HG02798 (cell line): ENCODE measurements around the gene LPAR1.
A peak's percentile ranks its signal among the peaks of the same experiment; 100 is the strongest.
"Not testable (repeated sequence)": the region's sequence is repeated elsewhere in the genome, so short reads cannot be mapped to it uniquely, and the experiment has no call there.

Source experiments
- ATAC-seq: cut with Tn5 transposase; IDR thresholded peaks from one replicate; pipeline ENCODE4 v1.9.1; 2021; ENCODE audit warnings: mild to moderate bottlenecking; ENCODE audit not compliant: unreplicated experiment, poor library complexity

LPAR1 gene

GRCh38 chr9:110890416-110890815 is 147.9 kb downstream of the LPAR1 start:
- ATAC-seq: no peak

- no peak for ATAC-seq
These were observed 151.0 kb downstream of the LPAR1 start for GRCh38 chr9:110887276-110887675.

- no peak for ATAC-seq
These were observed 151.4 kb downstream of the LPAR1 start for GRCh38 chr9:110886832-110887231.

- ATAC-seq: no peak
These were observed 158.1 kb downstream of the LPAR1 start for GRCh38 chr9:110880189-110880588.

GRCh38 chr9:110877374-110877773 is 160.9 kb downstream of the LPAR1 start:
- ATAC-seq: no peak

- no peak for ATAC-seq
These were observed 161.3 kb downstream of the LPAR1 start for GRCh38 chr9:110876929-110877328.

- peak; percentile 78 for ATAC-seq
These were observed 163.2 kb downstream of the LPAR1 start for GRCh38 chr9:110874963-110875674.

GRCh38 chr9:110872920-110873319 is 165.3 kb downstream of the LPAR1 start:
- ATAC-seq: no peak

- no peak for ATAC-seq
These were observed 166.5 kb downstream of the LPAR1 start for GRCh38 chr9:110871736-110872135.

GRCh38 chr9:110869931-110870330 is 168.3 kb downstream of the LPAR1 start:
- ATAC-seq: no peak

GRCh38 chr9:110864011-110864410 is 174.3 kb downstream of the LPAR1 start:
- no peak for ATAC-seq

- ATAC-seq: not testable (repeated sequence)
These were observed 176.7 kb downstream of the LPAR1 start for GRCh38 chr9:110861370-110862110.

- no peak for ATAC-seq
These were observed 181.5 kb downstream of the LPAR1 start for GRCh38 chr9:110856772-110857171.

- ATAC-seq: no peak
These were observed 187.7 kb downstream of the LPAR1 start for GRCh38 chr9:110850401-110851135.

- ATAC-seq: no peak
These were observed 190.6 kb downstream of the LPAR1 start for GRCh38 chr9:110847671-110848070.

GRCh38 chr9:110846215-110846614 is 192.1 kb downstream of the LPAR1 start:
- no peak for ATAC-seq

- ATAC-seq: no peak
These were observed 194.1 kb downstream of the LPAR1 start for GRCh38 chr9:110844121-110844520.

GRCh38 chr9:110842986-110843385 is 195.3 kb downstream of the LPAR1 start:
- ATAC-seq: no peak

- ATAC-seq: no peak
These were observed 196.1 kb downstream of the LPAR1 start for GRCh38 chr9:110842169-110842568.

- ATAC-seq: peak; percentile 71
These were observed 200.8 kb downstream of the LPAR1 start for GRCh38 chr9:110837401-110838005.

- ATAC-seq: no peak
These were observed 202.4 kb downstream of the LPAR1 start for GRCh38 chr9:110835859-110836271.
